SK-N-SH (cell line): ENCODE measurements around the gene COX7A1. TPM values are rescaled to one million over a fixed set of nuclear protein-coding genes. Genes with fewer than 3 reads are reported as not detected.

Source experiments
- CTCF ChIA-PET: fragments of 300-600, 350-600 bp; formaldehyde crosslinking; extraction: SDS; loops from one replicate; lab custom pipeline; 2021; lab: Yijun Ruan, JAX
- POLR2A ChIA-PET: fragments of 350-600 bp; sonication (Branson Sonifier 250); formaldehyde crosslinking; extraction: SDS; loops from one replicate; lab custom pipeline; 2020; ENCODE audit warnings: antibody characterized with exemption, inconsistent platforms; lab: Yijun Ruan, JAX
- DNase-seq: peaks from one replicate; pipeline ENCODE4 v3.0.0; 2012
- H2AFZ ChIP-seq: fragments of 200-600 bp; sonication (generic); 2 replicates; pipeline ENCODE4 v1.8.1; 2016; ENCODE audit warnings: antibody characterized with exemption, mild to moderate bottlenecking, low read depth
- H3F3A ChIP-seq: fragments of 200-600 bp; sonication (generic); replicated peaks from 2 replicates; pipeline ENCODE3; 2016; ENCODE audit warnings: antibody characterized with exemption, mild to moderate bottlenecking; ENCODE audit not compliant: insufficient read depth
- H3K27ac ChIP-seq, 2 experiments: fragments of 200-500 bp in 1 of 2; fragments of 200-600 bp in 1 of 2; sonication (Bioruptor generic) in 1 of 2; sonication (generic), shearing (Covaris generic) in 1 of 2; 2 replicates each; pipeline versions ENCODE4 v1.5.1 to v1.6.1; 2014 to 2016; ENCODE audit warnings: low read depth in 2 of 2, inconsistent platforms in 1 of 2, low read length in 1 of 2, mild to moderate bottlenecking in 1 of 2, mixed read lengths in 1 of 2
- H3K27me3 ChIP-seq: fragments of 200-600 bp; sonication (generic), shearing (Covaris generic); 2 replicates; pipeline ENCODE4 v1.6.1; 2016; ENCODE audit warnings: mixed run types; ENCODE audit not compliant: insufficient read depth
- H3K36me3 ChIP-seq, 2 experiments: fragments of 200-500 bp in 1 of 2; fragments of 200-600 bp in 1 of 2; sonication (Bioruptor generic) in 1 of 2; sonication (generic) in 1 of 2; replicated peaks in 1 of 2; 2 replicates each; pipeline versions ENCODE3 to v1.5.1; 2014 to 2016; ENCODE audit warnings: low read length in 1 of 2, mild to moderate bottlenecking in 1 of 2; ENCODE audit not compliant: insufficient read depth in 2 of 2, control insufficient read depth in 1 of 2
- H3K4me1 ChIP-seq, 2 experiments: fragments of 200-500 bp in 1 of 2; fragments of 200-600 bp in 1 of 2; sonication (Bioruptor generic) in 1 of 2; sonication (generic), shearing (Covaris generic) in 1 of 2; 2 replicates each; pipeline versions ENCODE4 v1.5.1 to v1.6.1; 2014 to 2016; ENCODE audit warnings: low read depth in 1 of 2, low read length in 1 of 2, mixed run types in 1 of 2; ENCODE audit not compliant: insufficient read depth in 2 of 2, control insufficient read depth in 1 of 2
- H3K4me2 ChIP-seq: fragments of 200-600 bp; sonication (generic), shearing (Covaris generic); 2 replicates; pipeline ENCODE4 v1.6.1; 2017; ENCODE audit warnings: mixed run types
- H3K4me3 ChIP-seq, 2 experiments: fragments of 200-500 bp in 1 of 2; fragments of 200-600 bp in 1 of 2; sonication (Bioruptor generic) in 1 of 2; sonication (generic), shearing (Covaris generic) in 1 of 2; 2 replicates each; pipeline versions ENCODE4 v1.5.1 to v1.8.1; 2014 to 2016; ENCODE audit warnings: low read depth in 2 of 2, inconsistent platforms in 1 of 2, low read length in 1 of 2, mild to moderate bottlenecking in 1 of 2, mixed read lengths in 1 of 2, moderate library complexity in 1 of 2
- H3K79me2 ChIP-seq: fragments of 200-600 bp; sonication (generic); 2 replicates; pipeline ENCODE4 v1.8.1; 2017; ENCODE audit warnings: mild to moderate bottlenecking; ENCODE audit not compliant: insufficient read depth
- H3K9ac ChIP-seq: fragments of 200-600 bp; sonication (generic); 2 replicates; pipeline ENCODE4 v1.6.1; 2017; ENCODE audit warnings: mixed run types
- H3K9me2 ChIP-seq: fragments of 200-600 bp; sonication (generic); 2 replicates; pipeline ENCODE4 v1.6.1; 2017; ENCODE audit warnings: mixed run types
- H3K9me3 ChIP-seq: fragments of 200-600 bp; sonication (generic); 2 replicates; pipeline ENCODE4 v1.6.1; 2017; ENCODE audit warnings: mixed run types, mild to moderate bottlenecking, moderate library complexity
- H4K20me1 ChIP-seq: fragments of 200-600 bp; sonication (generic); 2 replicates; pipeline ENCODE4 v1.6.1; 2017; ENCODE audit warnings: mild to moderate bottlenecking, mixed run types; ENCODE audit not compliant: insufficient read depth
- ELF1 ChIP-seq: IDR thresholded peaks from 2 replicates; pipeline ENCODE4 v1.4.0; 2012
- EZH2phosphoT487 ChIP-seq: fragments of 200-600 bp; sonication (generic); IDR thresholded peaks from 2 replicates; pipeline ENCODE4 v1.6.1; 2017; ENCODE audit warnings: low read depth, mixed run types, mild to moderate bottlenecking, antibody characterized with exemption, moderate library complexity, borderline replicate concordance
- FOSL2 ChIP-seq: IDR thresholded peaks from 2 replicates; pipeline ENCODE4 v1.4.0; 2012; ENCODE audit warnings: low read depth, mild to moderate bottlenecking, moderate library complexity, borderline replicate concordance
- FOXJ3 ChIP-seq: sonication (generic); formaldehyde crosslinking; IDR thresholded peaks from 2 replicates; pipeline ENCODE4 v1.5.1; 2020; ENCODE audit warnings: mild to moderate bottlenecking, missing genetic modification reagents
- FOXM1 ChIP-seq: IDR thresholded peaks from 2 replicates; pipeline ENCODE4 v1.4.0; 2012; ENCODE audit warnings: low read depth, mild to moderate bottlenecking
- GABPA ChIP-seq: IDR thresholded peaks from 2 replicates; pipeline ENCODE4 v1.4.0; 2012; ENCODE audit warnings: low read depth, mild to moderate bottlenecking
- GATA2 ChIP-seq: sonication (generic); formaldehyde crosslinking; IDR thresholded peaks from 2 replicates; pipeline ENCODE4 v1.5.0; 2020; ENCODE audit warnings: mild to moderate bottlenecking, missing genetic modification reagents
- NFIC ChIP-seq: IDR thresholded peaks from 2 replicates; pipeline ENCODE4 v1.4.0; 2012; ENCODE audit warnings: borderline replicate concordance
- POLR2AphosphoS5 ChIP-seq: IDR thresholded peaks from 2 replicates; pipeline ENCODE4 v1.6.1; 2012; ENCODE audit warnings: low read depth, low read length
- RAD21 ChIP-seq: IDR thresholded peaks from 2 replicates; pipeline ENCODE4 v1.6.1; 2012; ENCODE audit warnings: mild to moderate bottlenecking, low read length
- RCOR1 ChIP-seq: fragments of 150-350 bp; IDR thresholded peaks from 2 replicates; pipeline ENCODE4 v1.6.1; 2017; ENCODE audit warnings: antibody characterized with exemption, low read length
- RXRA ChIP-seq: IDR thresholded peaks from 2 replicates; pipeline ENCODE4 v1.4.0; 2012; ENCODE audit warnings: low read depth, mild to moderate bottlenecking, borderline replicate concordance
- SMC3 ChIP-seq: IDR thresholded peaks from 2 replicates; pipeline ENCODE4 v1.6.1; 2012; ENCODE audit warnings: low read depth, low read length, improper control_type of control experiment
- TAF1 ChIP-seq: IDR thresholded peaks from 2 replicates; pipeline ENCODE4 v1.6.1; 2012; ENCODE audit warnings: low read depth, mild to moderate bottlenecking, low read length, moderate library complexity, borderline replicate concordance
- TCF12 ChIP-seq: IDR thresholded peaks from 2 replicates; pipeline ENCODE4 v1.4.0; 2012
- TEAD4 ChIP-seq: IDR thresholded peaks from 2 replicates; pipeline ENCODE4 v1.4.0; 2012; ENCODE audit warnings: mild to moderate bottlenecking, borderline replicate concordance; ENCODE audit not compliant: insufficient read depth
- YY1 ChIP-seq: IDR thresholded peaks from 2 replicates; pipeline ENCODE4 v1.4.0; 2012; ENCODE audit warnings: low read depth, mild to moderate bottlenecking
- WGBS: methylation state at CpG from one replicate; pipeline ENCODE4 v1.1.6; 2017; ENCODE audit warnings: low lambda C conversion rate; 5-methylcytosine and 5-hydroxymethylcytosine counted together
- polyA plus RNA-seq, 3 experiments: library from polyadenylated mRNA; depleted of rRNA; stranded (reverse); fragments of >200 nt; gene quantifications; 2 replicates each; pipeline ENCODE4 v1.2.3, GENCODE V29; 2012
- TF ChIP-seq, protein P1 (sequence below): fragments of 150-350 bp; IDR thresholded peaks from 2 replicates; pipeline ENCODE4 v1.6.1; 2017; ENCODE audit warnings: antibody characterized with exemption, low read length, low read depth, borderline replicate concordance
- TF ChIP-seq, protein P2 (sequence below): fragments of 150-350 bp; IDR thresholded peaks from 2 replicates; pipeline ENCODE4 v1.6.1; 2016; ENCODE audit warnings: mild to moderate bottlenecking, low read depth, low read length
- TF ChIP-seq, protein P3 (sequence below): IDR thresholded peaks from 2 replicates; pipeline ENCODE4 v1.6.1; 2012; ENCODE audit warnings: mild to moderate bottlenecking, low read depth, low read length, moderate library complexity
- TF ChIP-seq, protein P4 (sequence below): IDR thresholded peaks from 2 replicates; pipeline ENCODE4; 2012
- TF ChIP-seq, protein P5 (sequence below): IDR thresholded peaks from 2 replicates; pipeline ENCODE4 v1.4.0; 2012; ENCODE audit warnings: low read depth, borderline replicate concordance
- TF ChIP-seq, protein P6 (sequence below): IDR thresholded peaks from 2 replicates; pipeline ENCODE4 v1.4.0; 2012; ENCODE audit warnings: low read depth, borderline replicate concordance

The COX7A1 gene
- polyA plus RNA-seq, 1 of the 3 experiments (the other 2 are of a cell fraction) = not detected

DNA sequence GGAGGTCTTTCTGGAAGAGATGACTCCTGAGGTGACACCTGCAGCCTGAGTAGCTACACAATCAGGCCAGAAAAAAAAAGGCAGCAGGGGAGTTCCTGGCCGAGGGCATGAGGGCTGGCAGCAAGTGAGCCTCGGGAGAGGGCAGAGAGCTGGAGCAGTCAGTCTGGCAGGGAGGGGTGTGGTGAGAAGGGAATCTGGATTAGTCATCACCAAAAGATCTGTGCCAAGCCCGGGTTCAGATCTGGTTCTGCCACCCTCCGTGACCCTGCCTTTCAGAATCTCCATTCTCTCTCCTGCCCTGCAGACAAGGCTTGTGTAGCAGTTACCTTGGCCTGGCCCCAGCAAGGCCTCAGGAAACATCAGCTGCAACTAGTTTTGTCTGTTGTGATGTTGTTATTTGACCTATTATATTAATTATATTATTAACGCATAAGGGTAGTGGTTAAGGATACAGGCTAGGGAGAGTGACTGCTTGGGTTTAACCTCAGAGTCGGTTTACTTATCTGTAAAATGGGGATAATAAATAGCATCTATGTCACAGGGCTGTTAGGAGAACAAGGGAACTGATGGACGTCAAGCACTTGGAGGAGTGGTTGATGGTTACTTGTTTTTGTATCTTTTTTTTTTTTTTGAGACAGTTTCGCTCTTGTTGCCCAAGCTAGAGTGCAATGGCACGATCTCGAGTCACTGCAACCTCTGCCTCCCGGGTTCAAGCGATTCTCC lies 15.1 kb downstream of the COX7A1 start:
- 0 out of 2 replicates have a peak overlapping the region, but pooled peaks have one; percentile 9 for H3K9ac ChIP-seq
- peak overlapping the region; percentile 23 to 26; a peak in 3 of 4 replicates for H3K27ac ChIP-seq
- H3K36me3 ChIP-seq = peaks cover 0 to 8% of the 10 kb centered on the region in 2 experiments
- no peaks in the 10 kb centered on the region for H3K9me3 ChIP-seq
- peak overlapping the region; percentile 44; the same call in 1 of the 2 replicates for H2AFZ ChIP-seq
- peaks cover 19% of the 10 kb centered on the region for H3F3A ChIP-seq
- H4K20me1 ChIP-seq = peaks cover 10% of the 10 kb centered on the region
- POLR2A ChIA-PET = interaction anchor here (1.3 kb wide), 1 partner anchor 9 kb away, joined by 4 read pairs; no protein-coding TSS in a partner anchor
- no peak for DNase-seq
- no peaks in the 10 kb centered on the region for H3K9me2 ChIP-seq
- no peak overlapping the region for H3K4me3 ChIP-seq
- H3K79me2 ChIP-seq = peaks cover 20% of the 10 kb centered on the region
- WGBS = 61% methylated on average over 12 of the region's 12 CpGs
- peak overlapping the region; percentile 39; the same call in 1 of the 2 replicates for H3K4me2 ChIP-seq
- H3K27me3 ChIP-seq = no peaks in the 10 kb centered on the region
- peaks cover 14% of the 10 kb centered on the region in 2 experiments; a peak in 3 of 4 replicates for H3K4me1 ChIP-seq
- CTCF ChIA-PET = interaction anchor here (2.0 kb wide), 1 partner anchor 9 kb away, joined by 26 read pairs; no protein-coding TSS in a partner anchor
- TF ChIP-seq FOSL2 (peak; percentile 65), EZH2phosphoT487 (no peak), TCF12 (no peak), TEAD4 (no peak), RAD21 (no peak), FOXJ3 (CRISPR knock-in tag) (no peak), FOXM1 (no peak), GABPA (no peak), ELF1 (no peak), NFIC (peak; percentile 68), RCOR1 (no peak), TAF1 (no peak), GATA2 (CRISPR knock-in tag) (no peak), POLR2AphosphoS5 (peak; percentile 15; the same call in 1 of the 2 replicates), RXRA (peak; percentile 87; the same call in 1 of the 2 replicates), YY1 (no peak), SMC3 (no peak)
- TF ChIP-seq, protein P1, sequence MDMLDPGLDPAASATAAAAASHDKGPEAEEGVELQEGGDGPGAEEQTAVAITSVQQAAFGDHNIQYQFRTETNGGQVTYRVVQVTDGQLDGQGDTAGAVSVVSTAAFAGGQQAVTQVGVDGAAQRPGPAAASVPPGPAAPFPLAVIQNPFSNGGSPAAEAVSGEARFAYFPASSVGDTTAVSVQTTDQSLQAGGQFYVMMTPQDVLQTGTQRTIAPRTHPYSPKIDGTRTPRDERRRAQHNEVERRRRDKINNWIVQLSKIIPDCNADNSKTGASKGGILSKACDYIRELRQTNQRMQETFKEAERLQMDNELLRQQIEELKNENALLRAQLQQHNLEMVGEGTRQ = no peak
- TF ChIP-seq, protein P2, sequence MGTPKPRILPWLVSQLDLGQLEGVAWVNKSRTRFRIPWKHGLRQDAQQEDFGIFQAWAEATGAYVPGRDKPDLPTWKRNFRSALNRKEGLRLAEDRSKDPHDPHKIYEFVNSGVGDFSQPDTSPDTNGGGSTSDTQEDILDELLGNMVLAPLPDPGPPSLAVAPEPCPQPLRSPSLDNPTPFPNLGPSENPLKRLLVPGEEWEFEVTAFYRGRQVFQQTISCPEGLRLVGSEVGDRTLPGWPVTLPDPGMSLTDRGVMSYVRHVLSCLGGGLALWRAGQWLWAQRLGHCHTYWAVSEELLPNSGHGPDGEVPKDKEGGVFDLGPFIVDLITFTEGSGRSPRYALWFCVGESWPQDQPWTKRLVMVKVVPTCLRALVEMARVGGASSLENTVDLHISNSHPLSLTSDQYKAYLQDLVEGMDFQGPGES = no peak
- TF ChIP-seq, protein P3, sequence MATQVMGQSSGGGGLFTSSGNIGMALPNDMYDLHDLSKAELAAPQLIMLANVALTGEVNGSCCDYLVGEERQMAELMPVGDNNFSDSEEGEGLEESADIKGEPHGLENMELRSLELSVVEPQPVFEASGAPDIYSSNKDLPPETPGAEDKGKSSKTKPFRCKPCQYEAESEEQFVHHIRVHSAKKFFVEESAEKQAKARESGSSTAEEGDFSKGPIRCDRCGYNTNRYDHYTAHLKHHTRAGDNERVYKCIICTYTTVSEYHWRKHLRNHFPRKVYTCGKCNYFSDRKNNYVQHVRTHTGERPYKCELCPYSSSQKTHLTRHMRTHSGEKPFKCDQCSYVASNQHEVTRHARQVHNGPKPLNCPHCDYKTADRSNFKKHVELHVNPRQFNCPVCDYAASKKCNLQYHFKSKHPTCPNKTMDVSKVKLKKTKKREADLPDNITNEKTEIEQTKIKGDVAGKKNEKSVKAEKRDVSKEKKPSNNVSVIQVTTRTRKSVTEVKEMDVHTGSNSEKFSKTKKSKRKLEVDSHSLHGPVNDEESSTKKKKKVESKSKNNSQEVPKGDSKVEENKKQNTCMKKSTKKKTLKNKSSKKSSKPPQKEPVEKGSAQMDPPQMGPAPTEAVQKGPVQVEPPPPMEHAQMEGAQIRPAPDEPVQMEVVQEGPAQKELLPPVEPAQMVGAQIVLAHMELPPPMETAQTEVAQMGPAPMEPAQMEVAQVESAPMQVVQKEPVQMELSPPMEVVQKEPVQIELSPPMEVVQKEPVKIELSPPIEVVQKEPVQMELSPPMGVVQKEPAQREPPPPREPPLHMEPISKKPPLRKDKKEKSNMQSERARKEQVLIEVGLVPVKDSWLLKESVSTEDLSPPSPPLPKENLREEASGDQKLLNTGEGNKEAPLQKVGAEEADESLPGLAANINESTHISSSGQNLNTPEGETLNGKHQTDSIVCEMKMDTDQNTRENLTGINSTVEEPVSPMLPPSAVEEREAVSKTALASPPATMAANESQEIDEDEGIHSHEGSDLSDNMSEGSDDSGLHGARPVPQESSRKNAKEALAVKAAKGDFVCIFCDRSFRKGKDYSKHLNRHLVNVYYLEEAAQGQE = no peak
- TF ChIP-seq, protein P4, sequence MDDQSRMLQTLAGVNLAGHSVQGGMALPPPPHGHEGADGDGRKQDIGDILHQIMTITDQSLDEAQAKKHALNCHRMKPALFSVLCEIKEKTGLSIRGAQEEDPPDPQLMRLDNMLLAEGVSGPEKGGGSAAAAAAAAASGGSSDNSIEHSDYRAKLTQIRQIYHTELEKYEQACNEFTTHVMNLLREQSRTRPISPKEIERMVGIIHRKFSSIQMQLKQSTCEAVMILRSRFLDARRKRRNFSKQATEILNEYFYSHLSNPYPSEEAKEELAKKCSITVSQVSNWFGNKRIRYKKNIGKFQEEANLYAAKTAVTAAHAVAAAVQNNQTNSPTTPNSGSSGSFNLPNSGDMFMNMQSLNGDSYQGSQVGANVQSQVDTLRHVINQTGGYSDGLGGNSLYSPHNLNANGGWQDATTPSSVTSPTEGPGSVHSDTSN = no peak; the same call in 1 of the 2 replicates
- TF ChIP-seq, protein P5, sequence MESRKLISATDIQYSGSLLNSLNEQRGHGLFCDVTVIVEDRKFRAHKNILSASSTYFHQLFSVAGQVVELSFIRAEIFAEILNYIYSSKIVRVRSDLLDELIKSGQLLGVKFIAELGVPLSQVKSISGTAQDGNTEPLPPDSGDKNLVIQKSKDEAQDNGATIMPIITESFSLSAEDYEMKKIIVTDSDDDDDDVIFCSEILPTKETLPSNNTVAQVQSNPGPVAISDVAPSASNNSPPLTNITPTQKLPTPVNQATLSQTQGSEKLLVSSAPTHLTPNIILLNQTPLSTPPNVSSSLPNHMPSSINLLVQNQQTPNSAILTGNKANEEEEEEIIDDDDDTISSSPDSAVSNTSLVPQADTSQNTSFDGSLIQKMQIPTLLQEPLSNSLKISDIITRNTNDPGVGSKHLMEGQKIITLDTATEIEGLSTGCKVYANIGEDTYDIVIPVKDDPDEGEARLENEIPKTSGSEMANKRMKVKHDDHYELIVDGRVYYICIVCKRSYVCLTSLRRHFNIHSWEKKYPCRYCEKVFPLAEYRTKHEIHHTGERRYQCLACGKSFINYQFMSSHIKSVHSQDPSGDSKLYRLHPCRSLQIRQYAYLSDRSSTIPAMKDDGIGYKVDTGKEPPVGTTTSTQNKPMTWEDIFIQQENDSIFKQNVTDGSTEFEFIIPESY = no peak
- TF ChIP-seq, protein P6, sequence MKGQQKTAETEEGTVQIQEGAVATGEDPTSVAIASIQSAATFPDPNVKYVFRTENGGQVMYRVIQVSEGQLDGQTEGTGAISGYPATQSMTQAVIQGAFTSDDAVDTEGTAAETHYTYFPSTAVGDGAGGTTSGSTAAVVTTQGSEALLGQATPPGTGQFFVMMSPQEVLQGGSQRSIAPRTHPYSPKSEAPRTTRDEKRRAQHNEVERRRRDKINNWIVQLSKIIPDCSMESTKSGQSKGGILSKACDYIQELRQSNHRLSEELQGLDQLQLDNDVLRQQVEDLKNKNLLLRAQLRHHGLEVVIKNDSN = no peak
